Sigmoid colon (tissue), 7 donors: ENCODE measurements around the gene VMO1. TPM values are rescaled to one million over a fixed set of nuclear protein-coding genes. Genes with fewer than 3 reads are reported as not detected.
A peak's percentile ranks its signal among the peaks of the same experiment; 100 is the strongest.

Source experiments
- DNase-seq: peaks from one replicate; pipeline ENCODE4 v3.0.0-alpha.2; 2019
- H3K27ac ChIP-seq, 4 donors: fragments of 200-600 bp; sonication (generic); one replicate each; pipeline ENCODE4 v1.5.1; 2016 to 2019; ENCODE audit warnings: mild to moderate bottlenecking in 1 of 4
- H3K27me3 ChIP-seq, 3 donors: fragments of 200-600 bp; sonication (generic); one replicate each; pipeline ENCODE4 v1.5.1; 2019; ENCODE audit warnings: mild to moderate bottlenecking in 1 of 3
- H3K36me3 ChIP-seq, 4 donors: fragments of 200-600 bp; sonication (generic); one replicate each; pipeline ENCODE4 v1.5.1; 2016 to 2019
- H3K4me1 ChIP-seq, 4 donors: fragments of 200-600 bp; sonication (generic); one replicate each; pipeline ENCODE4 v1.5.1; 2017 to 2019
- H3K4me3 ChIP-seq, 4 donors: fragments of 200-600 bp; sonication (generic); one replicate each; pipeline ENCODE4 v1.5.1; 2017 to 2019; ENCODE audit warnings: mild to moderate bottlenecking in 2 of 4, moderate library complexity in 1 of 4
- H3K9me3 ChIP-seq, 4 donors: fragments of 200-600 bp in 3 of 4; sonication (generic) in 3 of 4; one replicate each; pipeline versions ENCODE4 v1.5.1 to v1.6.1; 2013 to 2019
- CTCF ChIP-seq, 4 experiments: fragments of 450-650 bp in 3 of 4; fragments of 200-600 bp in 1 of 4; IDR thresholded peaks; one replicate each; pipeline ENCODE4 v1.5.1; 2016 to 2019; ENCODE audit warnings: antibody characterized with exemption in 4 of 4, mild to moderate bottlenecking in 3 of 4, moderate library complexity in 2 of 4
- EP300 ChIP-seq, 4 donors: sonication (generic); formaldehyde crosslinking; IDR thresholded peaks; one replicate each; pipeline ENCODE4 v1.6.1; 2017; ENCODE audit warnings: antibody characterized with exemption in 4 of 4
- POLR2A ChIP-seq, 2 donors: fragments of 450-650 bp; IDR thresholded peaks; one replicate each; pipeline ENCODE4 v1.6.1; 2016; ENCODE audit warnings: antibody characterized with exemption in 2 of 2, mild to moderate bottlenecking in 2 of 2, moderate library complexity in 2 of 2
- POLR2AphosphoS5 ChIP-seq, 4 donors: sonication (generic); formaldehyde crosslinking; IDR thresholded peaks; one replicate each; pipeline ENCODE4 v1.6.1; 2017; ENCODE audit warnings: antibody characterized with exemption in 4 of 4
- WGBS, 2 donors: extraction: QIAGEN DNeasy Blood & Tissue Kit; methylation state at CpG; one replicate each; pipeline ENCODE4 v1.1.7; 2013; 5-methylcytosine and 5-hydroxymethylcytosine counted together
- intact Hi-C: fragments of 100-400 bp; cut with DNase I; formaldehyde crosslinking; loops from one replicate; pipeline ENCODE4 v1.15.1; 2023
- polyA plus RNA-seq, 3 donors: library from polyadenylated mRNA; stranded (reverse); fragments of 200-250 nt; gene quantifications; one replicate each; pipeline ENCODE4 v1.2.3, GENCODE V29; 2013
- total RNA-seq, 4 donors: library from RNA; depleted of rRNA; stranded (reverse); fragments of >200 nt; gene quantifications; one replicate each; pipeline ENCODE4 v1.1.0, GENCODE V29; 2016
- donor health status: healthy with polysubstance abuse.
- donor health status: Bipolar disorder and iron deficiency.
- donor health status: healthy.

Gene VMO1
- total and polyA plus RNA-seq, 7 donors: 1.1 to 6.4 (median 4.1) TPM; not detected in 2

DNA sequence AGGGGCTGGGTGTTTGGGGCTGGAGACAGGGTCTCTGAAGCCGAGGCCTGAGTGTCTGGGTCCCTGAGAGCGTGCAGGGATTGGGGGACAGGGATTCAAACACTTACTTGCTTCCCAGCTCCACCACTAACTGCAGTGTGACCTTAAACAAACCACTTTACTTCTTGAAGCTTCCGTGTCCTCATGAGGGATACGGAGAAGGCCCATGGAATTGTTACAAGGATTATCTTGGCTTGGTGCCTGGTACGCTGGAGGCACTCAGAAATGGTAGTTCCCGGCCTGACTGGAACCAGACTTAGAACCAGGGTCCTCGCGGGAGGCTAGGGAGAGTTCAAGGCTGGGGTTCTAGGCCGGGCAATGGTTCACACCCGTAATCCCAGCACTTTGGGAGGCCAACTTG lies 43.5 kb downstream of the VMO1 start:
- 55 to 80% methylated on average over 10 of the region's 10 CpGs for WGBS, 2 donors
- Histone ChIP-seq H3K4me3 (no peak overlapping the region), H3K4me1 (peaks cover 0 to 21% (median 14%) of the 10 kb centered on the region in 4 donors), H3K9me3 (no peaks in the 10 kb centered on the region), H3K27me3 (peaks cover 7 to 36% (median 27%) of the 10 kb centered on the region in 3 donors), H3K27ac (no peak overlapping the region), H3K36me3 (no peaks in the 10 kb centered on the region)
- DNase-seq: no peak
- intact Hi-C loops: no loop called here
- TF ChIP-seq EP300 (IDR thresholded peaks at IDR 0.05) (no peak), POLR2A (IDR thresholded peaks at IDR 0.05) (no peak), CTCF (IDR thresholded peaks at IDR 0.05) (no peak), POLR2AphosphoS5 (IDR thresholded peaks at IDR 0.05) (no peak)

- no peak overlapping the region for H3K27ac ChIP-seq
- H3K4me1 ChIP-seq: peaks cover 0 to 21% (median 14%) of the 10 kb centered on the region in 4 donors
- no peak for DNase-seq
- WGBS, 2 donors: 93 to 96% methylated on average over 9 of the region's 9 CpGs
- H3K27me3 ChIP-seq: peaks cover 7 to 36% (median 27%) of the 10 kb centered on the region in 3 donors
- H3K9me3 ChIP-seq: no peaks in the 10 kb centered on the region
- no peaks in the 10 kb centered on the region for H3K36me3 ChIP-seq
- intact Hi-C loops: no loop called here
- no peak overlapping the region for H3K4me3 ChIP-seq
- no peak for TF ChIP-seq POLR2AphosphoS5 (IDR thresholded peaks at IDR 0.05)
- no peak for TF ChIP-seq CTCF (IDR thresholded peaks at IDR 0.05)
- no peak for TF ChIP-seq POLR2A (IDR thresholded peaks at IDR 0.05)
- TF ChIP-seq EP300 (IDR thresholded peaks at IDR 0.05): no peak
Measured at GRCh38 chr17:4742133-4742532, 44.0 kb downstream of the VMO1 start.

DNA sequence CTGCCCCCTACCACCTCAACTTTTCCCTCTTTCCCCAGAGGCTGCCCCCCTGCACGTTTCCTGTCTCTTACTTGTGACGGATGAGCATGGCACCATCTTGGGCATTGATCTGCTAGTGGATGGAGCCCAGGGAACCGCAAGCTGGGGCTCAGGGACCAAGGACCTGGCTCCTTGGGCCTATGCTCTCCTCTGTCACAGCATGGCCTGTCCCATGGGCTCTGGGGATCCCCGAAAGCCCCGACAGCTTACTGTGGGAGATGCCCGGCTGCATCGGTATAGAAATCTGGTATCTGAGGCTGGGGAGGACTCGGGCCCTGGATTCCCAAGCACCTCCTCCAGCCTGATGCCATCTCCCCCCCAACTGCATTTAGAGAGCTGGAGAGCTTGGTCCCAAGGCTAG lies 44.6 kb downstream of the VMO1 start:
- Histone ChIP-seq H3K36me3 (no peaks in the 10 kb centered on the region), H3K4me3 (no peak overlapping the region), H3K27me3 (peaks cover 7 to 34% (median 25%) of the 10 kb centered on the region in 3 donors), H3K9me3 (no peaks in the 10 kb centered on the region), H3K27ac (no peak overlapping the region), H3K4me1 (peaks cover 0 to 21% (median 14%) of the 10 kb centered on the region in 4 donors)
- WGBS, 2 donors: 92 to 97% methylated on average over 8 of the region's 8 CpGs
- DNase-seq: no peak
- no peak for TF ChIP-seq EP300 (IDR thresholded peaks at IDR 0.05)
- intact Hi-C loops: no loop called here

- Histone ChIP-seq H3K27me3 (peaks cover 5 to 24% (median 16%) of the 10 kb centered on the region in 3 donors), H3K9me3 (no peaks in the 10 kb centered on the region), H3K27ac (no peak overlapping the region), H3K4me1 (peaks cover 0 to 19% (median 14%) of the 10 kb centered on the region in 4 donors), H3K4me3 (no peak overlapping the region), H3K36me3 (no peaks in the 10 kb centered on the region)
- TF ChIP-seq POLR2A (IDR thresholded peaks at IDR 0.05) (no peak), POLR2AphosphoS5 (IDR thresholded peaks at IDR 0.05) (no peak), EP300 (IDR thresholded peaks at IDR 0.05) (no peak), CTCF (IDR thresholded peaks at IDR 0.05) (no peak)
- WGBS, 2 donors: 94 to 97% methylated on average over 8 of the region's 8 CpGs
- DNase-seq: no peak
- intact Hi-C loops: no loop called here
Measured at GRCh38 chr17:4740584-4740983, 45.6 kb downstream of the VMO1 start.

- DNase-seq: no peak
- Histone ChIP-seq H3K27ac (peak overlapping the region in 3 of 4 donors; percentile 60 to 68 (median 60)), H3K4me3 (peak overlapping the region; percentile 63 to 70 (median 67)), H3K9me3 (no peaks in the 10 kb centered on the region), H3K27me3 (peaks cover 0 to 18% (median 10%) of the 10 kb centered on the region in 3 donors), H3K36me3 (no peaks in the 10 kb centered on the region), H3K4me1 (peaks cover 0 to 17% (median 11%) of the 10 kb centered on the region in 4 donors)
- 3 to 15% methylated on average over 13 of the region's 13 CpGs for WGBS, 2 donors
- TF ChIP-seq EP300 (IDR thresholded peaks at IDR 0.05) (no peak), POLR2A (IDR thresholded peaks at IDR 0.05) (no peak), POLR2AphosphoS5 (IDR thresholded peaks at IDR 0.05) (no peak), CTCF (IDR thresholded peaks at IDR 0.05) (no peak)
- intact Hi-C loops: no loop called here
Measured at GRCh38 chr17:4740025-4740351, 46.2 kb downstream of the VMO1 start.
